ENCODE measurements around the gene SERPINB12.

The SERPINB12 gene

DNA sequence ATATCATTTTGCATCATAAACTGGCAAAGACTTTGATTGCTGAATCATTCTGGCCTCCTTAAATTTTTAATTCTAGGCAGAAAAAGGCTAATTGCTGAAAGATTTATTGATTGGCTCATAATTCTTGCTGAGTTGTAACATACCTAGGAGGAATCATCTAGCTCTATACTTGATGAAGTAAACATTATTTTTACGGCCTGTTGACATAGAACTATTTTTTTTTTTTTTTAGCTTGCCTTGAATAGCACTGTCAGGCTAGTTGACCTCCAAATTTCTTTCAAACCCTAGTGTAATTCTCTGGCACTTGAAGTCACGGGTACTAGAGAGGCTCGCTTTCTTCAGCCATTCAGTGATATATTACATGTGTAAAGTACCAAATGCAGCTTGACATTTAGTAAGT, 2.8 kb downstream of the SERPINB12 start:
- Histone ChIP-seq H3K27me3 (ENCODE audit: control insufficient read depth, insufficient read depth, low read length) (no peaks in the 10 kb centered on the region), H3K4me2 (ENCODE audit: low read length) (no peak overlapping the region), H3K27ac (no peak overlapping the region), H3K4me1 (no peaks in the 10 kb centered on the region), H3K9ac (no peak overlapping the region), H2AFZ (no peak overlapping the region), H3K4me3 (ENCODE audit: low read depth, low read length) (no peak overlapping the region), H3K79me2 (no peaks in the 10 kb centered on the region), H3K36me3 (ENCODE audit: control insufficient read depth, insufficient read depth, low read length) (no peaks in the 10 kb centered on the region), H3K9me3 (ENCODE audit: control insufficient read depth, low read length) (no peaks in the 10 kb centered on the region)
- TF ChIP-seq, protein P1, sequence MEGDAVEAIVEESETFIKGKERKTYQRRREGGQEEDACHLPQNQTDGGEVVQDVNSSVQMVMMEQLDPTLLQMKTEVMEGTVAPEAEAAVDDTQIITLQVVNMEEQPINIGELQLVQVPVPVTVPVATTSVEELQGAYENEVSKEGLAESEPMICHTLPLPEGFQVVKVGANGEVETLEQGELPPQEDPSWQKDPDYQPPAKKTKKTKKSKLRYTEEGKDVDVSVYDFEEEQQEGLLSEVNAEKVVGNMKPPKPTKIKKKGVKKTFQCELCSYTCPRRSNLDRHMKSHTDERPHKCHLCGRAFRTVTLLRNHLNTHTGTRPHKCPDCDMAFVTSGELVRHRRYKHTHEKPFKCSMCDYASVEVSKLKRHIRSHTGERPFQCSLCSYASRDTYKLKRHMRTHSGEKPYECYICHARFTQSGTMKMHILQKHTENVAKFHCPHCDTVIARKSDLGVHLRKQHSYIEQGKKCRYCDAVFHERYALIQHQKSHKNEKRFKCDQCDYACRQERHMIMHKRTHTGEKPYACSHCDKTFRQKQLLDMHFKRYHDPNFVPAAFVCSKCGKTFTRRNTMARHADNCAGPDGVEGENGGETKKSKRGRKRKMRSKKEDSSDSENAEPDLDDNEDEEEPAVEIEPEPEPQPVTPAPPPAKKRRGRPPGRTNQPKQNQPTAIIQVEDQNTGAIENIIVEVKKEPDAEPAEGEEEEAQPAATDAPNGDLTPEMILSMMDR (IDR thresholded peaks at IDR 0.05), result no peak

DNA sequence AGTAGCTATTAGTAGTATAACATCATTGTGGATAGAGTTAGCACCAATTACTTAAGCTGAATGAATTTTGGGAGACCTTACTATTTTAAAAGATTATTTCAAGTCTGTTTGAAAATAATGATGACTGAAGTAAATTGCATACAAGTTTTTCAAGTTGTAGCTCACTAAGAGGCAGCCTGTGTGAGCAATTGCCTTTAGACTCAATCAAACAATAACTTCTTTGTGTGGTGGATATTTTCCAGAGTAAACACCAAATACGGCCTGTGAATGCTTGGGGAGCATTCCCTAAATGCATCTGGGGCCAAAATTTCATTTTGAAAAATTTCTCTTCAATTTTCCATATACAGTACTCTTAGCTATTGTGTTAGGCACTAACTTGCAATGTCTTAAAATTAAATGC, 7.9 kb downstream of the SERPINB12 start:
- H3K9ac ChIP-seq, result no peak overlapping the region
- H3K4me1 ChIP-seq, result no peaks in the 10 kb centered on the region
- H3K9me3 ChIP-seq (ENCODE audit: control insufficient read depth, low read length), result no peaks in the 10 kb centered on the region
- no peaks in the 10 kb centered on the region for H3K27me3 ChIP-seq (ENCODE audit: control insufficient read depth, insufficient read depth, low read length)
- no peak overlapping the region for H3K27ac ChIP-seq
- H3K79me2 ChIP-seq, result no peaks in the 10 kb centered on the region
- H3K4me2 ChIP-seq (ENCODE audit: low read length), result no peak overlapping the region
- H3K36me3 ChIP-seq (ENCODE audit: control insufficient read depth, insufficient read depth, low read length), result no peaks in the 10 kb centered on the region
- no peak overlapping the region for H2AFZ ChIP-seq
- TF ChIP-seq, protein P1 (IDR thresholded peaks at IDR 0.05), result no peak
- no peak overlapping the region for H3K4me3 ChIP-seq (ENCODE audit: low read depth, low read length)

DNA sequence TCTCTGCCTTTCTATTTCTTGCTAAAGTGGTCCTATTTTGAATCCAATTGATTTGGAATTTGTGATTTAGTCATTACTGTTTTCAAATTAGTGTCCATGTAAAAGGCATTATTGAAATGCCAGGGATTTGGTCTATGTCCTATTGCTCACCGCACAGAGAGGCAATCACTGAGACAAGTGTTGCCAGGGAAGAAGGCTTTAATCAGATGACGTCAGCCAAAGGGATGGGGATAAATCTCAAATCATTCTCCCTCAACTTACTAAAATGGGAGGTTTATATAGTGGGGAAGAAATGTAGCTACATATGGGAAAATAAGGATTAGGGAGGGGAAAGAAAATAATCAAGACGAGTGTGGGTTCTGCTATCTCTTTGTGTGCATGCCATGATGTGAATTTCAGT, 9.6 kb downstream of the SERPINB12 start:
- H3K36me3 ChIP-seq (ENCODE audit: control insufficient read depth, insufficient read depth, low read length), result no peaks in the 10 kb centered on the region
- H3K4me3 ChIP-seq (ENCODE audit: low read depth, low read length), result no peak overlapping the region
- H3K9ac ChIP-seq, result no peak overlapping the region
- H3K79me2 ChIP-seq, result no peaks in the 10 kb centered on the region
- TF ChIP-seq, protein P1 (IDR thresholded peaks at IDR 0.05), result no peak
- H3K9me3 ChIP-seq (ENCODE audit: control insufficient read depth, low read length), result no peaks in the 10 kb centered on the region
- no peaks in the 10 kb centered on the region for H3K27me3 ChIP-seq (ENCODE audit: control insufficient read depth, insufficient read depth, low read length)
- H3K4me1 ChIP-seq, result no peaks in the 10 kb centered on the region
- H3K4me2 ChIP-seq (ENCODE audit: low read length), result no peak overlapping the region
- H3K27ac ChIP-seq, result no peak overlapping the region
- H2AFZ ChIP-seq, result no peak overlapping the region

DNA sequence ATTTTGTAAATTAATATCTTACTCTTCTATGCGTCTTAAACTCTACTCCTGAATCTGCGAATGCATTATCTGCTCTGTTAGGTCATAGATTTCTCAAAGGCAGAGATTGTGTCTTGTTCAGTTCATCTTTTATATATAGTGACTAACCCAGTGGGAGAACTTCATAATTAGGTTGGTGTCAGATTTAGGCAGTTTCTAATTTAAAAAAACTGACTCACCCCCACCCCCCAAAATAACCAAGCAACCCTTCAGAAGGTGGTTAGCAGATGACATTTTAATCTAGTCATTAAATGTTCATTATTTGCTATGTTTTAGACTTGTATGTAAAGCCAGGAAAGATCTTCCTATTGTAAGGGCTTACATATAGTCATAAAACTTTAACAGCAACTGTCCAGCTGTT, 10.4 kb downstream of the SERPINB12 start:
- no peak overlapping the region for H3K27ac ChIP-seq
- no peaks in the 10 kb centered on the region for H3K36me3 ChIP-seq (ENCODE audit: control insufficient read depth, insufficient read depth, low read length)
- no peaks in the 10 kb centered on the region for H3K4me1 ChIP-seq
- no peak overlapping the region for H2AFZ ChIP-seq
- no peak overlapping the region for H3K4me2 ChIP-seq (ENCODE audit: low read length)
- H3K79me2 ChIP-seq, result no peaks in the 10 kb centered on the region
- H3K9me3 ChIP-seq (ENCODE audit: control insufficient read depth, low read length), result no peaks in the 10 kb centered on the region
- H3K4me3 ChIP-seq (ENCODE audit: low read depth, low read length), result no peak overlapping the region
- H3K9ac ChIP-seq, result no peak overlapping the region
- TF ChIP-seq, protein P1 (IDR thresholded peaks at IDR 0.05), result no peak
- no peaks in the 10 kb centered on the region for H3K27me3 ChIP-seq (ENCODE audit: control insufficient read depth, insufficient read depth, low read length)

DNA sequence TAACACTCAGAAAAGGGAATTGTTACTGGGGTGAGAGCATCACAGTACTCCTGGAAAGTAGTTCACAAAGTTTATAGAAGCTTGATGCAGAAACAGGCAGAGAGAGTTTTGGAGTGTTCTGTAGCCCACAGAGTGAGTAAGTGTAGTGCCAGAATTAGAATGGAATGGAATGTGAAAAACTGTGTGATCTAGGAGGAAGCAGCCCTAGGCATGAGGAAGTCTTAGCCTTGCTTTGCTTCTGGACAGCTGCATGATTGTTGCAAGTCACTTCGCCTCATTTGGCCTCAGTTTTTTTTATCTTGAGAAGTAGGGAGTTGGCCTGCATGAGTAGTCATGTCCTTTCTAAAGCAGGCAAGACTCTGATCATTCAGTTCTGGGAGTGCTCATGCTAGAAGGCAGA, 10.9 kb downstream of the SERPINB12 start:
- H3K27ac ChIP-seq, result no peak overlapping the region
- no peak overlapping the region for H3K9ac ChIP-seq
- TF ChIP-seq, protein P1 (IDR thresholded peaks at IDR 0.05), result no peak
- H3K27me3 ChIP-seq (ENCODE audit: control insufficient read depth, insufficient read depth, low read length), result no peaks in the 10 kb centered on the region
- no peak overlapping the region for H3K4me3 ChIP-seq (ENCODE audit: low read depth, low read length)
- H2AFZ ChIP-seq, result no peak overlapping the region
- H3K4me1 ChIP-seq, result no peaks in the 10 kb centered on the region
- no peak overlapping the region for H3K4me2 ChIP-seq (ENCODE audit: low read length)
- no peaks in the 10 kb centered on the region for H3K9me3 ChIP-seq (ENCODE audit: control insufficient read depth, low read length)
- H3K79me2 ChIP-seq, result no peaks in the 10 kb centered on the region
- no peaks in the 10 kb centered on the region for H3K36me3 ChIP-seq (ENCODE audit: control insufficient read depth, insufficient read depth, low read length)

All from parathyroid adenoma (tissue), 2 donors.